ENCODE results near the gene UBIAD1. TPM values are rescaled to one million over a fixed set of nuclear protein-coding genes. Genes with fewer than 3 reads are reported as not detected.
"Not testable (repeated sequence)": the region's sequence is repeated elsewhere in the genome, so short reads cannot be mapped to it uniquely, and the experiment has no call there.

The UBIAD1 gene
- total RNA-seq, 2 donors from 2014 or later = 8.5 to 13.7 TPM

- intact Hi-C loops (cut with DNase I) = no loop called here
- DNase-seq (no peak), ATAC-seq (peak; percentile 21 to 49)
Observed at GRCh38 chr1:11273595-11274234, 717 bp downstream of the UBIAD1 start.

GRCh38 chr1:11279152-11279551 lies 6.2 kb downstream of the UBIAD1 start:
- intact Hi-C loops (cut with DNase I) = no loop called here
- no peak for DNase-seq
- ATAC-seq = no peak

GRCh38 chr1:11279630-11280029 lies 6.6 kb downstream of the UBIAD1 start:
- ATAC-seq = no peak
- intact Hi-C loops (cut with DNase I) = no loop called here
- no peak for DNase-seq

GRCh38 chr1:11280719-11281376 lies 7.8 kb downstream of the UBIAD1 start:
- DNase-seq (no peak), ATAC-seq (no peak)
- intact Hi-C loops (cut with DNase I) = no loop called here

- intact Hi-C loops (cut with DNase I) = no loop called here
Observed at GRCh38 chr1:11281518-11282331, 8.7 kb downstream of the UBIAD1 start.

GRCh38 chr1:11283151-11283550 lies 10.2 kb downstream of the UBIAD1 start:
- ATAC-seq = no peak
- intact Hi-C loops (cut with DNase I) = no loop called here

More at GRCh38 chr1:11281518-11282331, 8.7 kb downstream of the UBIAD1 start:
- ATAC-seq = peak; percentile 55 to 83
- no peak for DNase-seq

GRCh38 chr1:11284784-11285183 lies 11.8 kb downstream of the UBIAD1 start:
- ATAC-seq (no peak), DNase-seq (no peak)
- intact Hi-C loops (cut with DNase I) = no loop called here

More at GRCh38 chr1:11283151-11283550, 10.2 kb downstream of the UBIAD1 start:
- no peak for DNase-seq

- ATAC-seq (no peak), DNase-seq (no peak)
- intact Hi-C loops (cut with DNase I) = no loop called here
Observed at GRCh38 chr1:11285883-11286734, 13.1 kb downstream of the UBIAD1 start.

- no peak for ATAC-seq
- intact Hi-C loops (cut with DNase I) = no loop called here
- DNase-seq = no peak
Observed at GRCh38 chr1:11286735-11287410, 13.9 kb downstream of the UBIAD1 start.

GRCh38 chr1:11289064-11289463 lies 16.1 kb downstream of the UBIAD1 start:
- ATAC-seq = no peak
- intact Hi-C loops (cut with DNase I) = no loop called here
- DNase-seq = no peak

GRCh38 chr1:11291049-11291448 lies 18.1 kb downstream of the UBIAD1 start:
- DNase-seq = no peak
- no peak for ATAC-seq
- intact Hi-C loops (cut with DNase I) = no loop called here

GRCh38 chr1:11293856-11294255 lies 20.9 kb downstream of the UBIAD1 start:
- no peak for DNase-seq
- ATAC-seq = no peak
- intact Hi-C loops (cut with DNase I) = no loop called here

GRCh38 chr1:11294951-11295350 lies 22.0 kb downstream of the UBIAD1 start:
- DNase-seq (no peak), ATAC-seq (no peak)
- intact Hi-C loops (cut with DNase I) = no loop called here

GRCh38 chr1:11295905-11296304 lies 22.9 kb downstream of the UBIAD1 start:
- intact Hi-C loops (cut with DNase I) = no loop called here
- DNase-seq (no peak), ATAC-seq (no peak)

- intact Hi-C loops (cut with DNase I); ATAC-seq; DNase-seq: not testable (repeated sequence)
Observed at GRCh38 chr1:11297774-11298173, 24.8 kb downstream of the UBIAD1 start.

GRCh38 chr1:11298390-11299224 lies 25.6 kb downstream of the UBIAD1 start:
- ATAC-seq (no peak), DNase-seq (no peak)

GRCh38 chr1:11299225-11299574 lies 26.2 kb downstream of the UBIAD1 start:
- intact Hi-C loops (cut with DNase I) = no loop called here
- no peak for ATAC-seq
- no peak for DNase-seq

More at GRCh38 chr1:11298390-11299224, 25.6 kb downstream of the UBIAD1 start:
- intact Hi-C loops (cut with DNase I) = no loop called here

- no peak for ATAC-seq
- no peak for DNase-seq
- intact Hi-C loops (cut with DNase I) = no loop called here
Observed at GRCh38 chr1:11301601-11302000, 28.6 kb downstream of the UBIAD1 start.

Measured in left cardiac atrium (tissue), 4 donors.